Gastroesophageal sphincter (tissue), 4 donors: ENCODE data around the gene ZNF839. TPM values are rescaled to one million over a fixed set of nuclear protein-coding genes. Genes with fewer than 3 reads are reported as not detected.

Experiments
- ATAC-seq: fragments of 150-250 bp; one replicate; pipeline ENCODE4 v1.9.1; 2016; ENCODE audit warnings: mild to moderate bottlenecking, moderate library complexity
- H3K27ac ChIP-seq, 4 donors: fragments of 200-600 bp; sonication (generic) in 3 of 4; 1 replicate in 3 of 4; 2 replicates in 1 of 4; pipeline ENCODE4 v1.5.1; 2016 to 2019
- H3K27me3 ChIP-seq: fragments of 200-600 bp; sonication (generic); one replicate; pipeline ENCODE4 v1.5.1; 2019
- H3K36me3 ChIP-seq, 2 donors: fragments of 200-600 bp; sonication (generic); one replicate each; pipeline ENCODE4 v1.5.1; 2019; ENCODE audit warnings: control low read depth in 1 of 2
- H3K4me1 ChIP-seq, 3 donors: fragments of 200-600 bp; sonication (generic); 1 replicate in 2 of 3; 2 replicates in 1 of 3; pipeline ENCODE4 v1.5.1; 2016 to 2019; ENCODE audit warnings: control low read depth in 2 of 3
- H3K4me3 ChIP-seq, 2 donors: fragments of 200-600 bp; sonication (generic); one replicate each; pipeline ENCODE4 v1.5.1; 2019; ENCODE audit warnings: mild to moderate bottlenecking in 1 of 2, moderate library complexity in 1 of 2
- H3K9me3 ChIP-seq, 3 donors: fragments of 200-600 bp; sonication (generic); one replicate each; pipeline ENCODE4 v1.5.1; 2017 to 2019; ENCODE audit warnings: control low read depth in 2 of 3
- EP300 ChIP-seq: sonication (generic); formaldehyde crosslinking; IDR thresholded peaks from one replicate; pipeline ENCODE4 v1.6.1; 2017; ENCODE audit warnings: antibody characterized with exemption, mild to moderate bottlenecking
- POLR2A ChIP-seq, 2 donors: fragments of 450-650 bp; IDR thresholded peaks; one replicate each; pipeline ENCODE4 v1.6.1; 2017; ENCODE audit warnings: antibody characterized with exemption in 2 of 2, mild to moderate bottlenecking in 2 of 2, moderate library complexity in 1 of 2
- POLR2AphosphoS5 ChIP-seq: sonication (generic); formaldehyde crosslinking; IDR thresholded peaks from one replicate; pipeline ENCODE4 v1.6.1; 2017; ENCODE audit warnings: antibody characterized with exemption
- WGBS, 2 donors: methylation state at CpG; one replicate each; pipeline ENCODE4 v1.1.5; 2018; ENCODE audit warnings: low coverage in 1 of 2; 5-methylcytosine and 5-hydroxymethylcytosine counted together
- total RNA-seq, 4 donors: library from RNA; depleted of rRNA; stranded (reverse); fragments of >200 nt; gene quantifications; one replicate each; pipeline ENCODE4 v1.1.0, GENCODE V29; 2016
- TF ChIP-seq, protein P1 (sequence below), 4 experiments: fragments of 200-600 bp in 2 of 4; fragments of 450-650 bp in 2 of 4; sonication (generic) in 1 of 4; IDR thresholded peaks; one replicate each; pipeline ENCODE4 v1.5.1; 2017 to 2019; ENCODE audit warnings: antibody characterized with exemption in 4 of 4, mild to moderate bottlenecking in 2 of 4, moderate library complexity in 2 of 4

Gene ZNF839
- total RNA-seq, 4 donors from 2014 or later, result 6.5 to 10.1 (median 8.4) TPM

GRCh38 chr14:102362084-102362483 is 42.5 kb downstream of the ZNF839 start:
- peaks cover 10 to 58% (median 13%) of the 10 kb centered on the region in 3 donors for H3K4me1 ChIP-seq
- no peak for ATAC-seq
- WGBS, 2 donors, result 0 to 14% methylated on average over 1 to 2 of the region's 4 CpGs
- H3K36me3 ChIP-seq, result peaks cover 0 to 31% of the 10 kb centered on the region in 2 donors
- TF ChIP-seq POLR2A (IDR thresholded peaks at IDR 0.05) (no peak), POLR2AphosphoS5 (no peak), EP300 (no peak)
- TF ChIP-seq, protein P1, sequence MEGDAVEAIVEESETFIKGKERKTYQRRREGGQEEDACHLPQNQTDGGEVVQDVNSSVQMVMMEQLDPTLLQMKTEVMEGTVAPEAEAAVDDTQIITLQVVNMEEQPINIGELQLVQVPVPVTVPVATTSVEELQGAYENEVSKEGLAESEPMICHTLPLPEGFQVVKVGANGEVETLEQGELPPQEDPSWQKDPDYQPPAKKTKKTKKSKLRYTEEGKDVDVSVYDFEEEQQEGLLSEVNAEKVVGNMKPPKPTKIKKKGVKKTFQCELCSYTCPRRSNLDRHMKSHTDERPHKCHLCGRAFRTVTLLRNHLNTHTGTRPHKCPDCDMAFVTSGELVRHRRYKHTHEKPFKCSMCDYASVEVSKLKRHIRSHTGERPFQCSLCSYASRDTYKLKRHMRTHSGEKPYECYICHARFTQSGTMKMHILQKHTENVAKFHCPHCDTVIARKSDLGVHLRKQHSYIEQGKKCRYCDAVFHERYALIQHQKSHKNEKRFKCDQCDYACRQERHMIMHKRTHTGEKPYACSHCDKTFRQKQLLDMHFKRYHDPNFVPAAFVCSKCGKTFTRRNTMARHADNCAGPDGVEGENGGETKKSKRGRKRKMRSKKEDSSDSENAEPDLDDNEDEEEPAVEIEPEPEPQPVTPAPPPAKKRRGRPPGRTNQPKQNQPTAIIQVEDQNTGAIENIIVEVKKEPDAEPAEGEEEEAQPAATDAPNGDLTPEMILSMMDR (IDR thresholded peaks at IDR 0.05), result no peak
- no peaks in the 10 kb centered on the region for H3K9me3 ChIP-seq
- peak overlapping the region; percentile 81 to 99 (median 98) for H3K27ac ChIP-seq
- no peaks in the 10 kb centered on the region for H3K27me3 ChIP-seq
- H3K4me3 ChIP-seq, result peak overlapping the region; percentile 65 to 78

- peaks cover 0 to 25% of the 10 kb centered on the region in 2 donors for H3K36me3 ChIP-seq
- peak within 1 kb of the TSS; percentile 81 to 99 (median 98) for H3K27ac ChIP-seq
- peak within 1 kb of the TSS; percentile 65 to 78 for H3K4me3 ChIP-seq
- TF ChIP-seq, protein P1 (IDR thresholded peaks at IDR 0.05), result no peak
- TF ChIP-seq POLR2AphosphoS5, result peak; percentile 74
- no peak for TF ChIP-seq EP300
- TF ChIP-seq POLR2A (IDR thresholded peaks at IDR 0.05), result peak; percentile 94 to 95
- WGBS, 2 donors, result 0% methylated on average over 1 of the region's 58 CpGs; no CpG with 5 or more reads in 1 of the 2 donors
- H3K4me1 ChIP-seq, result peaks cover 10 to 58% (median 13%) of the 10 kb centered on the region in 3 donors
- peak; percentile 100 for ATAC-seq
- H3K27me3 ChIP-seq, result no peaks in the 10 kb centered on the region
- no peaks in the 10 kb centered on the region for H3K9me3 ChIP-seq
Measured at GRCh38 chr14:102362545-102363181, 43.1 kb downstream of the ZNF839 start, which contains the start of the genes CINP and TECPR2. TSS of gene CINP (minus strand) at chr14:102362890. CDS start at chr14:102362851, 39 bp downstream. TSS of gene TECPR2 (plus strand) at chr14:102362941. CDS start at chr14:102376722, 13,781 bp downstream.

- H3K4me1 ChIP-seq, result peaks cover 10 to 58% (median 13%) of the 10 kb centered on the region in 3 donors
- TF ChIP-seq EP300 (no peak), POLR2AphosphoS5 (no peak), POLR2A (IDR thresholded peaks at IDR 0.05) (no peak)
- TF ChIP-seq, protein P1 (IDR thresholded peaks at IDR 0.05), result no peak
- 3 to 9% methylated on average over 4 to 15 of the region's 53 CpGs for WGBS, 2 donors
Measured at GRCh38 chr14:102363182-102363943, 43.8 kb downstream of the ZNF839 start.

DNA sequence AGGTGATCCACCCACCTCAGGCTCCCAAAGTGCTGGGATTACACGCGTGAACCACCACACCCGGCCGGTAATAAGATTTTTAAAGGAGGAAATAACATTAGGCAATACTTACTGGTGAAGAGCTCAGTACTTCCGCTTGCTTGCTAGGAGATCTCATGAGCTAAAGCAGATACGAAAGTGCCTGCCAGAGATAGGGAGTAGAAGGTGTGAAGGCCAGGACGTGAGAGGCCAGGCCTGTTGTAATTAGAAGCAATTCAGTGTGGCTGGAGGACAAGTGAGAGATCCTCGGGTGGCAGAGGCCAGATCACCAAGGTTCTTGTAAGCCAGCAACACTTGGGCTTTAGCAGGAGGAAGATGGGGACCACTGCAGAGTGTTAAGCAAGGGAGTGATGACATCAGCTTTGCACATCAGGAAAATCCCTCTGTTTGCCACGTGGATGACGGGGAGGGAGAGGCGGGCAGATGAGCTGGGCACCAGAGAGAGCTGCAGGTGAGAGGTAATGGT is 50.8 kb downstream of the ZNF839 start:
- H3K27ac ChIP-seq, result no peak overlapping the region
- no peak for ATAC-seq
- WGBS, 2 donors, result 56 to 78% methylated on average over 5 to 11 of the region's 11 CpGs

More at GRCh38 chr14:102363182-102363943, 43.8 kb downstream of the ZNF839 start:
- Histone ChIP-seq H3K27me3 (no peaks in the 10 kb centered on the region), H3K36me3 (peaks cover 0 to 18% of the 10 kb centered on the region in 2 donors), H3K9me3 (no peaks in the 10 kb centered on the region), H3K27ac (peak overlapping the region; percentile 81 to 99 (median 98)), H3K4me3 (peak overlapping the region; percentile 65 to 78)
- peak; percentile 56 for ATAC-seq

More for the DNA sequence above, 50.8 kb downstream of the ZNF839 start:
- peaks cover 0 to 10% of the 10 kb centered on the region in 2 donors for H3K36me3 ChIP-seq
- H3K27me3 ChIP-seq, result no peaks in the 10 kb centered on the region
- TF ChIP-seq POLR2AphosphoS5 (no peak), POLR2A (IDR thresholded peaks at IDR 0.05) (no peak), EP300 (no peak)
- TF ChIP-seq, protein P1 (IDR thresholded peaks at IDR 0.05), result no peak
- H3K4me3 ChIP-seq, result no peak overlapping the region
- H3K9me3 ChIP-seq, result no peaks in the 10 kb centered on the region
- peaks cover 0 to 22% (median 0%) of the 10 kb centered on the region in 3 donors for H3K4me1 ChIP-seq
